ENCODE data around the gene SARNP.
A peak's percentile ranks its signal among the peaks of the same experiment; 100 is the strongest.

The SARNP gene

DNA sequence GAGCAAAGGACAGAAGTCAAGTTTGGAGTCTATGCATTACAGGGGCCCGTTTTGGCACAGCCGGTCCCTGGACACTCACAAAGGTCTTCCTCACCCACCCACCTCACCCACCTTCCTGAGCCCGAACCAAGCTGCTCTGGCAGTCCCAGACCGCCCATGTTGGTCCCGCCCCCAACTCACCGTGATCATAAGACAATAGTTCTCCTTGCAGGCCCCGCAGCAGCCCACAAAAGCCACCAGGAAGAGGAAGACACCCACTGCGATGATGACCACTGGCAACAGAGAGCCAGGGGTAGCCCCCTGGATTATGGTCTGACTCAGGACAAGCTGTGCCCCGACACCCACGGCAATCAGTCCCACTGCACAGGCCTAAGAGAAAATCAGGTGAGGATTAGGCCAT lies 90.6 kb downstream of the SARNP start:
- H3K4me3 ChIP-seq (ENCODE audit: low read depth, low read length), result no peak overlapping the region
- DNase-seq (ENCODE audit: low read depth), result no peak
- TF ChIP-seq, protein P1, sequence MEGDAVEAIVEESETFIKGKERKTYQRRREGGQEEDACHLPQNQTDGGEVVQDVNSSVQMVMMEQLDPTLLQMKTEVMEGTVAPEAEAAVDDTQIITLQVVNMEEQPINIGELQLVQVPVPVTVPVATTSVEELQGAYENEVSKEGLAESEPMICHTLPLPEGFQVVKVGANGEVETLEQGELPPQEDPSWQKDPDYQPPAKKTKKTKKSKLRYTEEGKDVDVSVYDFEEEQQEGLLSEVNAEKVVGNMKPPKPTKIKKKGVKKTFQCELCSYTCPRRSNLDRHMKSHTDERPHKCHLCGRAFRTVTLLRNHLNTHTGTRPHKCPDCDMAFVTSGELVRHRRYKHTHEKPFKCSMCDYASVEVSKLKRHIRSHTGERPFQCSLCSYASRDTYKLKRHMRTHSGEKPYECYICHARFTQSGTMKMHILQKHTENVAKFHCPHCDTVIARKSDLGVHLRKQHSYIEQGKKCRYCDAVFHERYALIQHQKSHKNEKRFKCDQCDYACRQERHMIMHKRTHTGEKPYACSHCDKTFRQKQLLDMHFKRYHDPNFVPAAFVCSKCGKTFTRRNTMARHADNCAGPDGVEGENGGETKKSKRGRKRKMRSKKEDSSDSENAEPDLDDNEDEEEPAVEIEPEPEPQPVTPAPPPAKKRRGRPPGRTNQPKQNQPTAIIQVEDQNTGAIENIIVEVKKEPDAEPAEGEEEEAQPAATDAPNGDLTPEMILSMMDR (IDR thresholded peaks at IDR 0.05; ENCODE audit: insufficient read depth, low read depth, low read length, missing control alignments), result no peak

DNA sequence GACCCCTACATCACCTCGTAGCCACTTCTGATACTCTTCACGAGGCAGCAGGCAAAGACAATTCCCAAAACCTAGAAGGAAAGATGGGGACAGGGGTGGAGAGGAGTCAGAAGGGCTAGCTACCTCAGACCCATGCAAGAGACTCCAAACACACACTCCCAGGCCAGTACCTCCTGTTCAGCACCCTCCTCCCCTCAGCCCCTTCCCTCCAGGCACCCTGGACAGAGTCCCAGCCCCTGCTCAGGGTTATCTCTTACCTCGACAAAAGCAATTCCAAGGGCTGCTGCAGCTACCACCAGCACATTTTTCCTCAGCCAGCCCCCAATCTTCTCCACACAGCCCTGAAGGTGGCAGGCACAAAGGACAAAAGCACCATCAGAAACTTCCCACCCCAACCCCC lies 92.0 kb downstream of the SARNP start:
- H3K4me3 ChIP-seq (ENCODE audit: low read depth, low read length), result no peak overlapping the region
- DNase-seq (ENCODE audit: low read depth), result no peak
- TF ChIP-seq, protein P1 (IDR thresholded peaks at IDR 0.05; ENCODE audit: insufficient read depth, low read depth, low read length, missing control alignments), result no peak

GRCh38 chr12:55724940-55725309 lies 92.6 kb downstream of the SARNP start:
- TF ChIP-seq, protein P1 (IDR thresholded peaks at IDR 0.05; ENCODE audit: insufficient read depth, low read depth, low read length, missing control alignments), result no peak
- H3K4me3 ChIP-seq (ENCODE audit: low read depth, low read length), result no peak overlapping the region
- DNase-seq (ENCODE audit: low read depth), result no peak

GRCh38 chr12:55724226-55724939 lies 93.1 kb downstream of the SARNP start:
- peak; percentile 77 for DNase-seq (ENCODE audit: low read depth)
- no peak overlapping the region for H3K4me3 ChIP-seq (ENCODE audit: low read depth, low read length)
- TF ChIP-seq, protein P1 (IDR thresholded peaks at IDR 0.05; ENCODE audit: insufficient read depth, low read depth, low read length, missing control alignments), result peak; percentile 70

- no peak for DNase-seq (ENCODE audit: low read depth)
Observed at GRCh38 chr12:55723516-55724225, 93.9 kb downstream of the SARNP start.

DNA sequence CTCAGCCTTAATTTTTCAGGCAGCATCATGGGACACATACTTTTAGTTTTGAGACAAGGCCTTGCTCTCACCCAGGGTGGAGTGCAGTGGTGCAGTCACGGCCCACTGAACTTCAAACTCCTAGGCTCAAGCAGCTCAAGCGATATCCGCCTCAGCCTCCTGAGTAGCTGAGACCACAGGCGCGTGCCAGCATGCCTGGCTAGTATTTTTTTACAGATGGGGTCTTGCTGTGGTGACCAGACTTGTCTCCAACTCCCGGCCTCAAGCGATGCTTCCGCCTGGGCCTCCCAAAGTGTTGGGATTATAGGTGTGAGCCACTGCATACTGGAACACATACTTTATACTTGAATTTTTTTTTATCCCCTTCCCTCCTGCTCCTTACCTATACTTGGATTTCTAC lies 94.6 kb downstream of the SARNP start:
- H3K4me3 ChIP-seq (ENCODE audit: low read depth, low read length), result no peak overlapping the region
- DNase-seq (ENCODE audit: low read depth), result no peak
- TF ChIP-seq, protein P1 (IDR thresholded peaks at IDR 0.05; ENCODE audit: insufficient read depth, low read depth, low read length, missing control alignments), result no peak

More at GRCh38 chr12:55723516-55724225, 93.9 kb downstream of the SARNP start:
- H3K4me3 ChIP-seq (ENCODE audit: low read depth, low read length), result no peak overlapping the region
- TF ChIP-seq, protein P1 (IDR thresholded peaks at IDR 0.05; ENCODE audit: insufficient read depth, low read depth, low read length, missing control alignments), result no peak
